HEK293 (cell line): ENCODE results near the gene DDX18.

ENCODE experiments used
- CTCF ChIA-PET: fragments of 350-600 bp; formaldehyde crosslinking; extraction: SDS; loops from one replicate; lab custom pipeline; 2021; ENCODE audit warnings: antibody characterized with exemption; lab: Yijun Ruan, JAX
- POLR2A ChIA-PET: fragments of 300-600 bp; formaldehyde crosslinking; extraction: SDS; loops from one replicate; lab custom pipeline; 2020; ENCODE audit warnings: antibody characterized with exemption, inconsistent platforms; lab: Yijun Ruan, JAX
- H3K27ac ChIP-seq: fragments of 200-500 bp; sonication (Bioruptor generic); 2 replicates; pipeline ENCODE4 v1.5.1; 2014; ENCODE audit warnings: low read depth, low read length, control low read depth, inconsistent platforms; ENCODE audit errors: extremely low read depth
- H3K36me3 ChIP-seq, 2 experiments: fragments of 200-500 bp in 1 of 2; sonication (Bioruptor generic) in 1 of 2; 1 replicate in 1 of 2; 2 replicates in 1 of 2; pipeline ENCODE4 v1.5.1; 2014 to 2017; ENCODE audit warnings: inconsistent platforms in 2 of 2, low read length in 2 of 2; ENCODE audit not compliant: control insufficient read depth in 2 of 2, insufficient read depth in 1 of 2
- H3K4me1 ChIP-seq: fragments of 200-500 bp; sonication (Bioruptor generic); 2 replicates; pipeline ENCODE4 v1.5.1; 2014; ENCODE audit warnings: mild to moderate bottlenecking, low read length, inconsistent platforms; ENCODE audit not compliant: control insufficient read depth, insufficient read depth
- H3K4me3 ChIP-seq: 2 replicates; pipeline ENCODE4 v1.5.1; 2011; ENCODE audit warnings: low read depth, mild to moderate bottlenecking, control low read depth, low read length, moderate library complexity
- H3K9me3 ChIP-seq: fragments of 200-500 bp; sonication (Bioruptor generic); 2 replicates; pipeline ENCODE4 v1.5.1; 2014; ENCODE audit warnings: low read depth, low read length, inconsistent platforms; ENCODE audit not compliant: control insufficient read depth, insufficient read depth
- GLIS2 ChIP-seq: fragments of 450-650 bp; formaldehyde crosslinking; IDR thresholded peaks from 2 replicates; pipeline ENCODE4 v1.5.1; 2016; ENCODE audit warnings: missing biosample characterization, missing genetic modification characterization
- PRDM1 ChIP-seq: fragments of 450-650 bp; formaldehyde crosslinking; IDR thresholded peaks from 2 replicates; pipeline ENCODE4; 2016; ENCODE audit warnings: missing biosample characterization, missing genetic modification characterization
- RBAK ChIP-seq: fragments of 450-650 bp; formaldehyde crosslinking; IDR thresholded peaks from 2 replicates; pipeline ENCODE4 v1.5.1; 2016; ENCODE audit warnings: missing biosample characterization, missing genetic modification characterization
- REST ChIP-seq: fragments of 450-650 bp; formaldehyde crosslinking; IDR thresholded peaks from 2 replicates; pipeline ENCODE4 v1.5.1; 2016; ENCODE audit warnings: missing biosample characterization, missing genetic modification characterization
- SCRT2 ChIP-seq: fragments of 450-650 bp; formaldehyde crosslinking; IDR thresholded peaks from 2 replicates; pipeline ENCODE4 v1.5.1; 2016; ENCODE audit warnings: missing biosample characterization, missing genetic modification characterization
- YY2 ChIP-seq: fragments of 450-650 bp; formaldehyde crosslinking; IDR thresholded peaks from 2 replicates; pipeline ENCODE4 v1.5.1; 2016; ENCODE audit warnings: missing biosample characterization, missing genetic modification characterization
- ZBTB17 ChIP-seq: fragments of 450-650 bp; formaldehyde crosslinking; IDR thresholded peaks from 2 replicates; pipeline ENCODE4 v1.5.1; 2016; ENCODE audit warnings: missing biosample characterization, missing genetic modification characterization
- ZBTB26 ChIP-seq: fragments of 450-650 bp; formaldehyde crosslinking; optimal IDR thresholded peaks from 2 replicates; pipeline ENCODE3; 2016; ENCODE audit warnings: missing biosample characterization, mild to moderate bottlenecking, missing genetic modification characterization
- ZBTB8A ChIP-seq: fragments of 450-650 bp; formaldehyde crosslinking; IDR thresholded peaks from 2 replicates; pipeline ENCODE4 v1.5.1; 2016; ENCODE audit warnings: missing biosample characterization, missing genetic modification characterization
- ZFHX2 ChIP-seq: fragments of 450-650 bp; formaldehyde crosslinking; conservative IDR thresholded peaks from 2 replicates; pipeline ENCODE4 v1.5.1; 2016; ENCODE audit warnings: missing biosample characterization, missing genetic modification characterization
- ZNF155 ChIP-seq: fragments of 450-650 bp; formaldehyde crosslinking; IDR thresholded peaks from 2 replicates; pipeline ENCODE4 v1.5.1; 2016; ENCODE audit warnings: missing biosample characterization, missing genetic modification characterization
- ZNF175 ChIP-seq: fragments of 450-650 bp; formaldehyde crosslinking; IDR thresholded peaks from 2 replicates; pipeline ENCODE4 v1.5.1; 2016; ENCODE audit warnings: missing biosample characterization, missing genetic modification characterization
- ZNF214 ChIP-seq: fragments of 450-650 bp; formaldehyde crosslinking; IDR thresholded peaks from 2 replicates; pipeline ENCODE4 v1.5.1; 2017; ENCODE audit warnings: missing biosample characterization, mild to moderate bottlenecking, missing genetic modification characterization, borderline replicate concordance
- ZNF223 ChIP-seq: fragments of 450-650 bp; formaldehyde crosslinking; IDR thresholded peaks from 2 replicates; pipeline ENCODE4 v1.5.1; 2016; ENCODE audit warnings: missing biosample characterization, missing genetic modification characterization
- ZNF23 ChIP-seq: fragments of 450-650 bp; formaldehyde crosslinking; IDR thresholded peaks from 2 replicates; pipeline ENCODE4 v1.5.1; 2016; ENCODE audit warnings: missing biosample characterization, missing genetic modification characterization, borderline replicate concordance
- ZNF239 ChIP-seq: fragments of 450-650 bp; formaldehyde crosslinking; IDR thresholded peaks from 2 replicates; pipeline ENCODE4 v1.5.1; 2016; ENCODE audit warnings: missing biosample characterization, missing genetic modification characterization
- ZNF350 ChIP-seq: fragments of 450-650 bp; formaldehyde crosslinking; IDR thresholded peaks from 2 replicates; pipeline ENCODE4 v1.5.0; 2017; ENCODE audit warnings: missing biosample characterization, mild to moderate bottlenecking, missing genetic modification characterization
- ZNF423 ChIP-seq: fragments of 450-650 bp; formaldehyde crosslinking; IDR thresholded peaks from 2 replicates; pipeline ENCODE4 v1.5.1; 2016; ENCODE audit warnings: missing biosample characterization, missing genetic modification characterization
- ZNF488 ChIP-seq: fragments of 450-650 bp; formaldehyde crosslinking; IDR thresholded peaks from 2 replicates; pipeline ENCODE4 v1.5.1; 2016; ENCODE audit warnings: missing biosample characterization, missing genetic modification characterization
- ZNF529 ChIP-seq: fragments of 450-650 bp; formaldehyde crosslinking; IDR thresholded peaks from 2 replicates; pipeline ENCODE4 v1.5.1; 2017; ENCODE audit warnings: missing genetic modification characterization, missing biosample characterization; ENCODE audit not compliant: insufficient replicate concordance
- ZNF548 ChIP-seq: fragments of 450-650 bp; formaldehyde crosslinking; IDR thresholded peaks from 2 replicates; pipeline ENCODE4 v1.5.1; 2016; ENCODE audit warnings: missing biosample characterization, missing genetic modification characterization
- ZNF600 ChIP-seq: fragments of 450-650 bp; formaldehyde crosslinking; IDR thresholded peaks from 2 replicates; pipeline ENCODE4 v1.5.1; 2016; ENCODE audit warnings: missing biosample characterization, missing genetic modification characterization
- ZNF623 ChIP-seq: fragments of 450-650 bp; formaldehyde crosslinking; IDR thresholded peaks from 2 replicates; pipeline ENCODE4 v1.5.1; 2016; ENCODE audit warnings: missing biosample characterization, missing genetic modification characterization
- ZNF776 ChIP-seq: fragments of 450-650 bp; formaldehyde crosslinking; IDR thresholded peaks from 2 replicates; pipeline ENCODE4 v1.5.0; 2017; ENCODE audit warnings: missing biosample characterization, missing genetic modification characterization, borderline replicate concordance
- ZSCAN16 ChIP-seq: fragments of 450-650 bp; formaldehyde crosslinking; IDR thresholded peaks from 2 replicates; pipeline ENCODE4 v1.5.1; 2016; ENCODE audit warnings: missing biosample characterization, missing genetic modification characterization
- ZSCAN18 ChIP-seq: fragments of 450-650 bp; formaldehyde crosslinking; IDR thresholded peaks from 2 replicates; pipeline ENCODE4 v1.5.1; 2016; ENCODE audit warnings: missing biosample characterization, missing genetic modification characterization

Gene DDX18

GRCh38 chr2:117832905-117833613 is 18.6 kb downstream of the DDX18 start:
- no peak for TF ChIP-seq ZBTB8A
- peak; percentile 97 for TF ChIP-seq REST
- H3K36me3 ChIP-seq = peaks cover 13 to 67% of the 10 kb centered on the region in 2 experiments
- H3K4me1 ChIP-seq = no peaks in the 10 kb centered on the region
- no peak overlapping the region for H3K4me3 ChIP-seq
- H3K9me3 ChIP-seq = no peaks in the 10 kb centered on the region
- ChIA-PET POLR2A (interaction anchor here (0.6 kb wide), 1 partner anchor 18 kb away, joined by 3 read pairs; the partner anchor contains the start of gene DDX18), CTCF (interaction anchor here (0.8 to 4.2 kb wide), 5 partner anchors 8 to 170 kb away, joined by 4 to 26 read pairs (median 4); no protein-coding TSS in a partner anchor)
- H3K27ac ChIP-seq = no peak overlapping the region

- Histone ChIP-seq H3K4me3 (no peak overlapping the region), H3K4me1 (no peaks in the 10 kb centered on the region), H3K9me3 (no peaks in the 10 kb centered on the region), H3K27ac (no peak overlapping the region), H3K36me3 (peaks cover 13 to 59% of the 10 kb centered on the region in 2 experiments; a peak in 2 of 3 replicates)
- ChIA-PET POLR2A (interaction anchor here (0.6 kb wide), 1 partner anchor 19 kb away, joined by 3 read pairs; the partner anchor contains the start of gene DDX18), CTCF (interaction anchor here (0.8 to 4.2 kb wide), 4 partner anchors 9 to 169 kb away, joined by 4 to 26 read pairs (median 4); no protein-coding TSS in a partner anchor)
- TF ChIP-seq GLIS2 (no peak), ZNF23 (tag by site-specific recombination) (no peak), ZNF548 (tag by site-specific recombination) (no peak), ZNF155 (no peak), ZFHX2 (tag by site-specific recombination) (no peak), ZBTB17 (tag by site-specific recombination) (no peak), ZNF488 (tag by site-specific recombination) (no peak), ZNF600 (tag by site-specific recombination) (no peak), YY2 (tag by site-specific recombination) (no peak), ZNF350 (tag by site-specific recombination) (no peak), ZNF175 (no peak), ZNF423 (tag by site-specific recombination) (no peak), ZNF239 (tag by site-specific recombination) (no peak)
- TF ChIP-seq, all 188 proteins: peak for 0
Measured at GRCh38 chr2:117833911-117834310, 19.4 kb downstream of the DDX18 start.

- no peaks in the 10 kb centered on the region for H3K4me1 ChIP-seq
- no peak overlapping the region for H3K4me3 ChIP-seq
- CTCF ChIA-PET = interaction anchor here (0.7 to 4.2 kb wide), 3 partner anchors 127 to 168 kb away, joined by 3 to 26 read pairs (median 4); no protein-coding TSS in a partner anchor
- no peaks in the 10 kb centered on the region for H3K9me3 ChIP-seq
- POLR2A ChIA-PET = no interaction called here
- H3K36me3 ChIP-seq = peaks cover 5 to 48% of the 10 kb centered on the region in 2 experiments; a peak in 1 of 3 replicates
- H3K27ac ChIP-seq = no peak overlapping the region
- TF ChIP-seq SCRT2 (tag by site-specific recombination) (no peak), ZNF776 (tag by site-specific recombination) (no peak), RBAK (tag by site-specific recombination) (no peak), ZNF223 (no peak), ZNF214 (tag by site-specific recombination) (no peak), ZNF529 (no peak), ZNF623 (no peak), PRDM1 (tag by site-specific recombination) (no peak), ZSCAN18 (tag by site-specific recombination) (no peak), ZBTB26 (no peak), ZSCAN16 (tag by site-specific recombination) (no peak)
Measured at GRCh38 chr2:117834992-117835391, 20.5 kb downstream of the DDX18 start.
